Esophagus squamous epithelium (tissue), 5 donors: ENCODE results near the gene CYSTM1. TPM values are rescaled to one million over a fixed set of nuclear protein-coding genes. Genes with fewer than 3 reads are reported as not detected.

Experiments
- DNase-seq: peaks from one replicate; lab custom pipeline; 2025; lab: John Stamatoyannopoulos, UW
- H3K27ac ChIP-seq, 4 donors: fragments of 200-600 bp; sonication (generic); one replicate each; pipeline ENCODE4 v1.5.1; 2016 to 2019; ENCODE audit warnings: mild to moderate bottlenecking in 1 of 4
- H3K27me3 ChIP-seq, 4 donors: fragments of 200-600 bp; sonication (generic); 1 replicate in 3 of 4; 2 replicates in 1 of 4; pipeline versions ENCODE4 v1.5.1 to v1.6.0; 2017 to 2021; ENCODE audit warnings: antibody characterized with exemption in 1 of 4
- H3K36me3 ChIP-seq, 3 donors: fragments of 200-600 bp; sonication (generic); one replicate each; pipeline ENCODE4 v1.5.1; 2016 to 2019
- H3K4me1 ChIP-seq, 3 donors: fragments of 200-600 bp; sonication (generic); one replicate each; pipeline ENCODE4 v1.5.1; 2017 to 2019
- H3K4me3 ChIP-seq, 4 donors: fragments of 200-600 bp; sonication (generic); 1 replicate in 3 of 4; 2 replicates in 1 of 4; pipeline ENCODE4 v1.5.1; 2016 to 2019; ENCODE audit warnings: mild to moderate bottlenecking in 2 of 4, moderate library complexity in 1 of 4
- H3K9me3 ChIP-seq, 3 donors: fragments of 200-600 bp; sonication (generic); one replicate each; pipeline ENCODE4 v1.5.1; 2016 to 2019
- POLR2A ChIP-seq, 4 donors: fragments of 450-650 bp; IDR thresholded peaks; one replicate each; pipeline ENCODE4 v1.6.1; 2017; ENCODE audit warnings: antibody characterized with exemption in 4 of 4, mild to moderate bottlenecking in 4 of 4, moderate library complexity in 3 of 4
- WGBS, 2 donors: methylation state at CpG; one replicate each; pipeline ENCODE4 v1.1.5; 2018; 5-methylcytosine and 5-hydroxymethylcytosine counted together
- intact Hi-C: fragments of 100-400 bp; cut with DNase I; formaldehyde crosslinking; loops from one replicate; pipeline ENCODE4 v1.15.0; 2022
- total RNA-seq, 4 donors: library from RNA; depleted of rRNA; stranded (reverse); fragments of >200 nt; gene quantifications; one replicate each; pipeline ENCODE4 v1.1.0, GENCODE V29; 2016
- TF ChIP-seq, protein P1 (sequence below), 6 experiments: fragments of 450-650 bp in 4 of 6; fragments of 200-600 bp in 2 of 6; sonication (generic) in 2 of 6; IDR thresholded peaks; one replicate each; pipeline ENCODE4 v1.5.1; 2016 to 2019; ENCODE audit warnings: antibody characterized with exemption in 6 of 6, mild to moderate bottlenecking in 4 of 6, moderate library complexity in 4 of 6
- donor health status: DM: yes; HTN: yes; CAD: no.

CYSTM1 gene
- total RNA-seq, 4 donors from 2014 or later: 2.6 to 22.5 (median 12.8) TPM

DNA sequence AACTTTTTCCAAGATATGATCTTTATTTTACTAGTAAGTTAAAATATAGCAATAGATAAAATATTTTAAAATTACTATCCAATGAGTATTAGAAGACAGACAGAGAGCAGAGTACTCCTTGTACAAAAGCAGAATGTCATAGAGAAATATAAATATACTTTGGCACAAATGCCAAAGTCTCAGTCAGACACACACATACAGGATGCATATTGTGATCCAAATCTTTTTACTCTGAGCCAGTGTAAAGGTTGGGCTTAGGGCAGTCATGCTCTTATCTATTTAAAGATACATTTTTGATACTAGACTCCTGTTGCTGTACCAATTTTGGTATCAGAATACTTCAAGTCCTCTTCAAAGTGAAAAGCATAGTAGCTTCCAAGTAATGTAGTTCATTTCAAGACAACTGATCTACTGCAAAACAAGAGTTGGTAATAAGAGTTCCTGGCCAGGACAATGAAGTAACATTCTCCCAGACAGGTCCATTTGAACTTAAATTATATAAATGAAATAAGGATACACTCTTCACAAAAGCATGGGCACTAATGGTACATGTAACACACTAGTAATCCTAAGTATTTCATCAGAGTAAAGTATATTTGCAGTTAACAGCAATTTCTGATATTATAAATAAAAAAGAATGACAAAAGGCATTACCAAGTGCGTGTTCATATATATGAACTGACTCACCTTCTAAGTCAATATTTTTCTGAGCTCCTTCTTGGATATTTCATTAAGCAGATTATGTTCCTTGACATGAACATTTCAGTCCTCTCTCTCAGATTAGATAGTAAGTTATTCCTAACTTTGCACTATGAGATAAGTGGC lies 117.4 kb downstream of the CYSTM1 start:
- Histone ChIP-seq H3K4me1 (peaks cover 0 to 39% (median 11%) of the 10 kb centered on the region in 3 donors), H3K27ac (peak overlapping the region in 3 of 4 donors; percentile 31 to 65 (median 44))
- WGBS, 2 donors: 71 to 89% methylated on average over 1 of the region's 1 CpG

More for the DNA sequence above, 117.4 kb downstream of the CYSTM1 start:
- Histone ChIP-seq H3K4me3 (no peak overlapping the region), H3K36me3 (peaks cover 0 to 5% (median 0%) of the 10 kb centered on the region in 3 donors), H3K27me3 (no peaks in the 10 kb centered on the region), H3K9me3 (no peaks in the 10 kb centered on the region)
- no peak for DNase-seq
- intact Hi-C loops: no loop called here
- TF ChIP-seq POLR2A (IDR thresholded peaks at IDR 0.05): no peak
- TF ChIP-seq, protein P1, sequence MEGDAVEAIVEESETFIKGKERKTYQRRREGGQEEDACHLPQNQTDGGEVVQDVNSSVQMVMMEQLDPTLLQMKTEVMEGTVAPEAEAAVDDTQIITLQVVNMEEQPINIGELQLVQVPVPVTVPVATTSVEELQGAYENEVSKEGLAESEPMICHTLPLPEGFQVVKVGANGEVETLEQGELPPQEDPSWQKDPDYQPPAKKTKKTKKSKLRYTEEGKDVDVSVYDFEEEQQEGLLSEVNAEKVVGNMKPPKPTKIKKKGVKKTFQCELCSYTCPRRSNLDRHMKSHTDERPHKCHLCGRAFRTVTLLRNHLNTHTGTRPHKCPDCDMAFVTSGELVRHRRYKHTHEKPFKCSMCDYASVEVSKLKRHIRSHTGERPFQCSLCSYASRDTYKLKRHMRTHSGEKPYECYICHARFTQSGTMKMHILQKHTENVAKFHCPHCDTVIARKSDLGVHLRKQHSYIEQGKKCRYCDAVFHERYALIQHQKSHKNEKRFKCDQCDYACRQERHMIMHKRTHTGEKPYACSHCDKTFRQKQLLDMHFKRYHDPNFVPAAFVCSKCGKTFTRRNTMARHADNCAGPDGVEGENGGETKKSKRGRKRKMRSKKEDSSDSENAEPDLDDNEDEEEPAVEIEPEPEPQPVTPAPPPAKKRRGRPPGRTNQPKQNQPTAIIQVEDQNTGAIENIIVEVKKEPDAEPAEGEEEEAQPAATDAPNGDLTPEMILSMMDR (IDR thresholded peaks at IDR 0.05): no peak

Other genes with a start within 250 kb of the CYSTM1 start
- gene NRG2, start 131.9 kb upstream of the CYSTM1 start, total RNA-seq: 1 to 10 TPM in 3 of 4 donors, under 1 TPM in 1; 0.66 to 4.9 (median 2.5) TPM
- 10 to 100 TPM in 2 of 4 donors, 1 to 10 TPM in 2; 8.2 to 18.9 (median 10.6) TPM for gene PURA, start 61.1 kb upstream of the CYSTM1 start, total RNA-seq
- gene IGIP, start 49.3 kb upstream of the CYSTM1 start, total RNA-seq: 10 to 100 TPM in 1 of 4 donors, 1 to 10 TPM in 3; 2.9 to 12.4 (median 6.5) TPM
- gene PFDN1, start 127.9 kb downstream of the CYSTM1 start, total RNA-seq: 10 to 100 TPM; 38.1 to 67.5 (median 60.4) TPM
- gene HBEGF, start 171.4 kb downstream of the CYSTM1 start, total RNA-seq: 10 to 100 TPM; 24.6 to 72.4 (median 42.1) TPM
- gene SLC4A9, start 185.0 kb downstream of the CYSTM1 start, total RNA-seq: 1 to 10 TPM in 1 of 4 donors, under 1 TPM in 1, not detected in 2; 0.04 to 1.2 TPM
- 100 to 1,000 TPM in 1 of 4 donors, 10 to 100 TPM in 3; 55.7 to 130 (median 87.2) TPM for gene ANKHD1, start 226.6 kb downstream of the CYSTM1 start, total RNA-seq